Liver (tissue), 9 donors: ENCODE data around the gene RAN. TPM values are rescaled to one million over a fixed set of nuclear protein-coding genes. Genes with fewer than 3 reads are reported as not detected.
A peak's percentile ranks its signal among the peaks of the same experiment; 100 is the strongest.
"Not testable (repeated sequence)": the region's sequence is repeated elsewhere in the genome, so short reads cannot be mapped to it uniquely, and the experiment has no call there.

Experiments
- DNase-seq: peaks from one replicate; pipeline ENCODE4 v3.0.0-alpha.2; 2017; ENCODE audit warnings: low spot score
- H3K27ac ChIP-seq, 2 donors: one replicate each; pipeline ENCODE4 v1.7.0; 2013; ENCODE audit warnings: inconsistent platforms in 2 of 2, low read length in 2 of 2, control low read depth in 1 of 2, low read depth in 1 of 2, mild to moderate bottlenecking in 1 of 2
- H3K27me3 ChIP-seq, 4 donors: one replicate each; pipeline versions ENCODE4 v1.6.1 to v1.7.0; 2013; ENCODE audit warnings: low read length in 3 of 4, inconsistent platforms in 1 of 4, mild to moderate bottlenecking in 1 of 4, moderate library complexity in 1 of 4; ENCODE audit not compliant: control insufficient read depth in 4 of 4, insufficient read depth in 4 of 4
- H3K36me3 ChIP-seq, 4 donors: one replicate each; pipeline versions ENCODE4 v1.6.1 to v1.7.0; 2013; ENCODE audit warnings: low read length in 3 of 4, mild to moderate bottlenecking in 3 of 4, low read depth in 1 of 4, moderate library complexity in 1 of 4; ENCODE audit not compliant: control insufficient read depth in 4 of 4, insufficient read depth in 3 of 4
- H3K4me1 ChIP-seq, 4 donors: one replicate each; pipeline versions ENCODE4 v1.6.1 to v1.7.0; 2013; ENCODE audit warnings: low read length in 3 of 4, mild to moderate bottlenecking in 3 of 4, moderate library complexity in 1 of 4; ENCODE audit not compliant: control insufficient read depth in 4 of 4, insufficient read depth in 4 of 4
- H3K4me3 ChIP-seq, 3 donors: one replicate each; pipeline versions ENCODE4 v1.6.1 to v1.7.0; 2013; ENCODE audit warnings: low read length in 3 of 3, control low read depth in 1 of 3, low read depth in 1 of 3, mild to moderate bottlenecking in 1 of 3
- H3K9ac ChIP-seq, 2 donors: one replicate each; pipeline ENCODE4 v1.7.0; 2013; ENCODE audit warnings: low read length in 2 of 2, mild to moderate bottlenecking in 2 of 2, moderate library complexity in 2 of 2, control low read depth in 1 of 2, low read depth in 1 of 2
- H3K9me3 ChIP-seq, 4 donors: one replicate each; pipeline versions ENCODE4 v1.6.1 to v1.7.0; 2013; ENCODE audit warnings: low read length in 3 of 4; ENCODE audit not compliant: control insufficient read depth in 4 of 4
- EGR1 ChIP-seq, 2 donors: IDR thresholded peaks; 2 replicates each; pipeline ENCODE4 v1.6.1; 2016 to 2018; ENCODE audit warnings: antibody characterized with exemption in 2 of 2, low read depth in 2 of 2
- FOXA1 ChIP-seq: IDR thresholded peaks from 2 replicates; pipeline ENCODE4 v1.6.1; 2016; ENCODE audit warnings: antibody characterized with exemption
- FOXA2 ChIP-seq: IDR thresholded peaks from 2 replicates; pipeline ENCODE4 v1.6.1; 2016; ENCODE audit warnings: antibody characterized with exemption
- GABPA ChIP-seq, 2 donors: IDR thresholded peaks in 1 of 2; conservative IDR thresholded peaks in 1 of 2; 2 replicates each; pipeline ENCODE4 v1.6.1; 2016; ENCODE audit warnings: antibody characterized with exemption in 2 of 2, mild to moderate bottlenecking in 1 of 2, moderate library complexity in 1 of 2
- HNF4A ChIP-seq, 2 donors: conservative IDR thresholded peaks; 2 replicates each; pipeline ENCODE4 v1.6.1; 2016; ENCODE audit warnings: antibody characterized with exemption in 2 of 2, mild to moderate bottlenecking in 2 of 2
- JUND ChIP-seq, 2 donors: IDR thresholded peaks; 2 replicates each; pipeline ENCODE4 v1.6.1; 2016; ENCODE audit warnings: antibody characterized with exemption in 2 of 2
- NR2F2 ChIP-seq: IDR thresholded peaks from 2 replicates; pipeline ENCODE4 v1.6.1; 2016; ENCODE audit warnings: antibody characterized with exemption
- RAD21 ChIP-seq, 2 donors: IDR thresholded peaks; 2 replicates each; pipeline ENCODE4 v1.6.1; 2016; ENCODE audit warnings: antibody characterized with exemption in 2 of 2, mild to moderate bottlenecking in 2 of 2
- RXRA ChIP-seq, 2 donors: IDR thresholded peaks; 2 replicates each; pipeline ENCODE4 v1.6.1; 2017 to 2018; ENCODE audit warnings: antibody characterized with exemption in 2 of 2, mild to moderate bottlenecking in 1 of 2
- SP1 ChIP-seq: IDR thresholded peaks from 2 replicates; pipeline ENCODE4 v1.6.1; 2018; ENCODE audit warnings: antibody characterized with exemption, mild to moderate bottlenecking
- YY1 ChIP-seq: IDR thresholded peaks from 2 replicates; pipeline ENCODE4 v1.6.1; 2016; ENCODE audit warnings: antibody characterized with exemption, mild to moderate bottlenecking
- ZBTB33 ChIP-seq: IDR thresholded peaks from 2 replicates; pipeline ENCODE4 v1.6.1; 2016; ENCODE audit warnings: antibody characterized with exemption
- WGBS: extraction: QIAGEN DNeasy Blood & Tissue Kit; methylation state at CpG from one replicate; pipeline ENCODE4 v1.1.7; 2013; 5-methylcytosine and 5-hydroxymethylcytosine counted together
- polyA plus RNA-seq, 2 donors: library from polyadenylated mRNA; stranded (reverse) in 1 of 2; unstranded in 1 of 2; fragments of 200-250 nt in 1 of 2; fragments of >200 nt in 1 of 2; fragmentation: Nextera tagmentation in 1 of 2; extraction: Ambion mirVana in 1 of 2; gene quantifications; one replicate each; pipeline versions ENCODE4 v1.2.1 to v1.2.3, GENCODE V29; 2013 to 2015
- total RNA-seq, 2 donors: library from RNA; depleted of rRNA; stranded (reverse); fragments of >200 nt; gene quantifications; one replicate each; pipeline ENCODE4 v1.2.3, GENCODE V29; 2014
- donor health status: healthy.
- donor health status: healthy.
- donor health status: healthy.
- donor health status: healthy.
- donor health status: healthy.

Gene RAN
- total and polyA plus RNA-seq, 4 donors: 102 to 281 (median 186) TPM

DNA sequence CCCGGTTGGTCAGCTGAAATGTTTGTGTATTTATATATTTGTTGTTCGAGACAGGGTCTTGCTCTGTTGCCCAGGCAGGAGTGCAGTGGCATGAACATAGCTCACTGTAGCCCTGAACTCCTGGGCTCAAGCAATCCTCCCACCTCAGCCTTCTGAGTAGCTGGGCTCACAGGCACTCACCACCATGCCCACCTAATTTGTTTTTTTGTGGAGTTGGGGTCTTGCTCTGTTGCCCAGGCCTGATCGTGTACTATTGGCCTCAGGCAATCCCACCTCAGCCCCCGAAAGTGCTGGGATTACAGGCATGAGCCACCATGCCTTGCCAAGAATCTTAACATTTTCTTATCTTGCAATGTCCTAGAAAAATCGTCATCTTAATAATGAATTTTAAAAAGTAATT is 3.3 kb downstream of the RAN start:
- Histone ChIP-seq H3K9ac (no peak overlapping the region), H3K27me3 (no peaks in the 10 kb centered on the region), H3K9me3 (no peaks in the 10 kb centered on the region), H3K36me3 (peaks cover 4 to 18% (median 12%) of the 10 kb centered on the region in 4 donors), H3K4me1 (peaks cover 13 to 45% (median 29%) of the 10 kb centered on the region in 4 donors), H3K4me3 (no peak overlapping the region), H3K27ac (no peak overlapping the region)
- TF ChIP-seq ZBTB33 (no peak), RAD21 (IDR thresholded peaks at IDR 0.05) (no peak), NR2F2 (no peak), JUND (IDR thresholded peaks at IDR 0.05) (no peak), FOXA1 (no peak), GABPA (IDR thresholded peaks at IDR 0.05 in 1 of 2, conservative IDR thresholded peaks at IDR 0.05 in 1 of 2) (no peak), FOXA2 (no peak)
- DNase-seq: no peak
- 95% methylated on average over 5 of the region's 5 CpGs for whole genome bisulfite sequencing

DNA sequence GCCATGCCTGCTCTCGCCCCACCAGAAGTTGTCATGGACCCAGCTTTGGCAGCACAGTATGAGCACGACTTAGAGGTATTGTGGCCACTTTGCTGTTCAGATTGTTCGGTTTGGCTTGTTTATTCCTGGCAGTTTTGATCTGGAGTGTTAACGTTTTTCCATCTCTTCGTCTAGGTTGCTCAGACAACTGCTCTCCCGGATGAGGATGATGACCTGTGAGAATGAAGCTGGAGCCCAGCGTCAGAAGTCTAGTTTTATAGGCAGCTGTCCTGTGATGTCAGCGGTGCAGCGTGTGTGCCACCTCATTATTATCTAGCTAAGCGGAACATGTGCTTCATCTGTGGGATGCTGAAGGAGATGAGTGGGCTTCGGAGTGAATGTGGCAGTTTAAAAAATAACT is 3.8 kb downstream of the RAN start:
- H3K9me3 ChIP-seq, H3K27ac ChIP-seq, H3K9ac ChIP-seq, H3K27me3 ChIP-seq, H3K4me3 ChIP-seq, DNase-seq: not testable (repeated sequence)
- H3K36me3 ChIP-seq: peaks cover 4 to 18% (median 12%) of the 10 kb centered on the region in 4 donors
- peaks cover 13 to 45% (median 29%) of the 10 kb centered on the region in 4 donors for H3K4me1 ChIP-seq
- WGBS: 84% methylated on average over 11 of the region's 11 CpGs

- DNase-seq: no peak
- Histone ChIP-seq H3K9me3 (no peaks in the 10 kb centered on the region), H3K27me3 (no peaks in the 10 kb centered on the region), H3K4me3 (no peak overlapping the region), H3K27ac (no peak overlapping the region), H3K4me1 (peaks cover 10 to 42% (median 27%) of the 10 kb centered on the region in 4 donors), H3K36me3 (peaks cover 4 to 18% (median 12%) of the 10 kb centered on the region in 4 donors), H3K9ac (no peak overlapping the region)
- TF ChIP-seq EGR1 (IDR thresholded peaks at IDR 0.05; ENCODE audit: low read depth in 2 of 2): no peak
- peak in 1 of 2 donors; percentile 37 for TF ChIP-seq RXRA (IDR thresholded peaks at IDR 0.05)
Measured at GRCh38 chr12:130876297-130876696, 4.4 kb downstream of the RAN start.

DNA sequence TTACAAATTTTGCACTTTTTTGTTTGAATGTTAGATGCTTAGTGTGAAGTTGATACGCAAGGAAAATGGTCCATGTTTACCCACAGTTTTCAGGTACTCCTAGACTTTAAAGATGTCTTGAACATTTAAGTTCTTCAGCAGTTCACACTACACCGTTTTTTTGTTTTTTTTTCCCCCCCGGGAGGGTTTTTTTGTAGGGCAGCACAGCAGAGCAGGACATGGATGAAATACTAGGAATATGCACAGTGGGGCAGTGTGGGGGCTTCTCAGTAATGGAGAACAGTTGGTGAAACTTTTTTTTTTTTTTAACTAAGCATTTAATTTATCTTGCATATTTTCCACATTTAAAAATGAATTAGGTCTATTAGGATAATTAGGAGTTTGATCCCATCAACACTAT is 4.9 kb downstream of the RAN start:
- no peak overlapping the region for H3K4me3 ChIP-seq
- H3K36me3 ChIP-seq: peaks cover 4 to 18% (median 12%) of the 10 kb centered on the region in 4 donors
- no peaks in the 10 kb centered on the region for H3K27me3 ChIP-seq
- 69% methylated on average over 3 of the region's 3 CpGs for WGBS
- H3K4me1 ChIP-seq: peaks cover 8 to 39% (median 25%) of the 10 kb centered on the region in 4 donors
- TF ChIP-seq SP1: no peak
- no peak for TF ChIP-seq YY1
- no peak for TF ChIP-seq RXRA (IDR thresholded peaks at IDR 0.05)
- TF ChIP-seq HNF4A (conservative IDR thresholded peaks at IDR 0.05): no peak
- H3K9ac ChIP-seq: no peak overlapping the region
- DNase-seq: no peak
- no peaks in the 10 kb centered on the region for H3K9me3 ChIP-seq
- H3K27ac ChIP-seq: no peak overlapping the region
